ENCODE data around the gene EIF4E3. TPM values are rescaled to one million over a fixed set of nuclear protein-coding genes. Genes with fewer than 3 reads are reported as not detected.

EIF4E3 gene
- polyA plus RNA-seq, 1 of the 3 experiments (the other 2 are of a cell fraction): 0.67 TPM

DNA sequence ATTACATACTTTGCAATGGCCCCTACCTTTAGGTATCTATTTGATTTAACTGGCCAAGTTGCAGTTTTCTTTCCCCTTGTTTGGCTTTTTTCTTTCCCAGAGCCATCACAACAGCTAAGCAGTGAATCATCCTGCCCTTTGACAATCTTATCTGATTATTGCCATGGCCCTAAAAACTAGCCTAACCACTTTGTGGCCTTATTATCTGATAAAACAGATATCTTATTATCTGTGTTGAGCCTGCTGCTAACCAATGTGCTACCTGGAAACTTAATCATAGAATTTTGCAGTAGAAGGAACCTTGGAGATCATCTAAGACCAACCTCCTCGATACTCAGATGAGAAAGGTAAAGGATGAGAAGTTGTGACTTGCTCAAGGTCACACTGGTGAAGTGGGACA, 37.1 kb downstream of the EIF4E3 start:
- ChIA-PET POLR2A (no interaction called here), CTCF (no interaction called here)
- no peaks in the 10 kb centered on the region for H3K9me3 ChIP-seq
- H3K27ac ChIP-seq (ENCODE audit: low read depth in 2 of 2, low read length in 1 of 2): no peak overlapping the region
- no peak overlapping the region for H2AFZ ChIP-seq (ENCODE audit: low read depth)
- no peaks in the 10 kb centered on the region for H3K36me3 ChIP-seq (replicated peaks in 1 of 2; ENCODE audit: control insufficient read depth in 1 of 2, insufficient read depth in 2 of 2, low read length in 1 of 2)
- H3K9me2 ChIP-seq: no peaks in the 10 kb centered on the region
- no peak overlapping the region for H3K4me2 ChIP-seq
- no peak overlapping the region for H3K9ac ChIP-seq
- H3K79me2 ChIP-seq (ENCODE audit: insufficient read depth): no peaks in the 10 kb centered on the region
- WGBS (ENCODE audit: low lambda C conversion rate): 79% methylated on average over 1 of the region's 1 CpG
- peaks cover 0 to 2% of the 10 kb centered on the region in 2 experiments; a peak in 3 of 4 replicates for H3K4me1 ChIP-seq (ENCODE audit: control insufficient read depth in 1 of 2, insufficient read depth in 2 of 2, low read depth in 1 of 2, low read length in 1 of 2)
- DNase-seq: no peak
- no peaks in the 10 kb centered on the region for H4K20me1 ChIP-seq (ENCODE audit: insufficient read depth)
- H3F3A ChIP-seq (replicated peaks; ENCODE audit: insufficient read depth): no peaks in the 10 kb centered on the region
- no peak overlapping the region for H3K4me3 ChIP-seq (ENCODE audit: low read depth in 2 of 2, low read length in 1 of 2)
- no peaks in the 10 kb centered on the region for H3K27me3 ChIP-seq (ENCODE audit: insufficient read depth)
- TF ChIP-seq FOSL2 (IDR thresholded peaks at IDR 0.05; ENCODE audit: borderline replicate concordance, low read depth) (peak; percentile 46; the same call in 1 of the 2 replicates), YY1 (IDR thresholded peaks at IDR 0.05; ENCODE audit: low read depth) (no peak), SMC3 (IDR thresholded peaks at IDR 0.05; ENCODE audit: low read depth, low read length) (no peak), GATA2 (CRISPR knock-in tag; IDR thresholded peaks at IDR 0.05) (no peak), JUND (IDR thresholded peaks at IDR 0.05) (peak; percentile 75), RXRA (IDR thresholded peaks at IDR 0.05; ENCODE audit: borderline replicate concordance, low read depth) (peak; percentile 20; the same call in 1 of the 2 replicates), MXI1 (IDR thresholded peaks at IDR 0.05; ENCODE audit: low read depth, low read length) (no peak), EZH2phosphoT487 (IDR thresholded peaks at IDR 0.05; ENCODE audit: borderline replicate concordance, low read depth) (no peak), POLR2AphosphoS5 (IDR thresholded peaks at IDR 0.05; ENCODE audit: low read depth, low read length) (no peak), MEF2A (IDR thresholded peaks at IDR 0.05; ENCODE audit: borderline replicate concordance, low read depth) (no peak), TAF1 (IDR thresholded peaks at IDR 0.05; ENCODE audit: borderline replicate concordance, low read depth, low read length) (no peak), RAD21 (IDR thresholded peaks at IDR 0.05; ENCODE audit: low read length) (no peak), FOXM1 (IDR thresholded peaks at IDR 0.05; ENCODE audit: low read depth) (0 out of 2 replicates have a peak, but pooled peaks have one; percentile 30), TEAD4 (IDR thresholded peaks at IDR 0.05; ENCODE audit: borderline replicate concordance, insufficient read depth) (no peak), RCOR1 (IDR thresholded peaks at IDR 0.05; ENCODE audit: low read length) (no peak), GABPA (IDR thresholded peaks at IDR 0.05; ENCODE audit: low read depth) (no peak), RFX5 (IDR thresholded peaks at IDR 0.05; ENCODE audit: low read length) (no peak), NFIC (IDR thresholded peaks at IDR 0.05; ENCODE audit: borderline replicate concordance) (peak; percentile 58), SIN3A (IDR thresholded peaks at IDR 0.05; ENCODE audit: borderline replicate concordance, low read depth, low read length) (no peak), TCF12 (IDR thresholded peaks at IDR 0.05) (peak; percentile 72)
- TF ChIP-seq, protein P1, sequence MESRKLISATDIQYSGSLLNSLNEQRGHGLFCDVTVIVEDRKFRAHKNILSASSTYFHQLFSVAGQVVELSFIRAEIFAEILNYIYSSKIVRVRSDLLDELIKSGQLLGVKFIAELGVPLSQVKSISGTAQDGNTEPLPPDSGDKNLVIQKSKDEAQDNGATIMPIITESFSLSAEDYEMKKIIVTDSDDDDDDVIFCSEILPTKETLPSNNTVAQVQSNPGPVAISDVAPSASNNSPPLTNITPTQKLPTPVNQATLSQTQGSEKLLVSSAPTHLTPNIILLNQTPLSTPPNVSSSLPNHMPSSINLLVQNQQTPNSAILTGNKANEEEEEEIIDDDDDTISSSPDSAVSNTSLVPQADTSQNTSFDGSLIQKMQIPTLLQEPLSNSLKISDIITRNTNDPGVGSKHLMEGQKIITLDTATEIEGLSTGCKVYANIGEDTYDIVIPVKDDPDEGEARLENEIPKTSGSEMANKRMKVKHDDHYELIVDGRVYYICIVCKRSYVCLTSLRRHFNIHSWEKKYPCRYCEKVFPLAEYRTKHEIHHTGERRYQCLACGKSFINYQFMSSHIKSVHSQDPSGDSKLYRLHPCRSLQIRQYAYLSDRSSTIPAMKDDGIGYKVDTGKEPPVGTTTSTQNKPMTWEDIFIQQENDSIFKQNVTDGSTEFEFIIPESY (IDR thresholded peaks at IDR 0.05; ENCODE audit: borderline replicate concordance, low read depth): no peak
- TF ChIP-seq, protein P2, sequence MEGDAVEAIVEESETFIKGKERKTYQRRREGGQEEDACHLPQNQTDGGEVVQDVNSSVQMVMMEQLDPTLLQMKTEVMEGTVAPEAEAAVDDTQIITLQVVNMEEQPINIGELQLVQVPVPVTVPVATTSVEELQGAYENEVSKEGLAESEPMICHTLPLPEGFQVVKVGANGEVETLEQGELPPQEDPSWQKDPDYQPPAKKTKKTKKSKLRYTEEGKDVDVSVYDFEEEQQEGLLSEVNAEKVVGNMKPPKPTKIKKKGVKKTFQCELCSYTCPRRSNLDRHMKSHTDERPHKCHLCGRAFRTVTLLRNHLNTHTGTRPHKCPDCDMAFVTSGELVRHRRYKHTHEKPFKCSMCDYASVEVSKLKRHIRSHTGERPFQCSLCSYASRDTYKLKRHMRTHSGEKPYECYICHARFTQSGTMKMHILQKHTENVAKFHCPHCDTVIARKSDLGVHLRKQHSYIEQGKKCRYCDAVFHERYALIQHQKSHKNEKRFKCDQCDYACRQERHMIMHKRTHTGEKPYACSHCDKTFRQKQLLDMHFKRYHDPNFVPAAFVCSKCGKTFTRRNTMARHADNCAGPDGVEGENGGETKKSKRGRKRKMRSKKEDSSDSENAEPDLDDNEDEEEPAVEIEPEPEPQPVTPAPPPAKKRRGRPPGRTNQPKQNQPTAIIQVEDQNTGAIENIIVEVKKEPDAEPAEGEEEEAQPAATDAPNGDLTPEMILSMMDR (IDR thresholded peaks at IDR 0.05): no peak
- TF ChIP-seq, protein P3, sequence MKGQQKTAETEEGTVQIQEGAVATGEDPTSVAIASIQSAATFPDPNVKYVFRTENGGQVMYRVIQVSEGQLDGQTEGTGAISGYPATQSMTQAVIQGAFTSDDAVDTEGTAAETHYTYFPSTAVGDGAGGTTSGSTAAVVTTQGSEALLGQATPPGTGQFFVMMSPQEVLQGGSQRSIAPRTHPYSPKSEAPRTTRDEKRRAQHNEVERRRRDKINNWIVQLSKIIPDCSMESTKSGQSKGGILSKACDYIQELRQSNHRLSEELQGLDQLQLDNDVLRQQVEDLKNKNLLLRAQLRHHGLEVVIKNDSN (IDR thresholded peaks at IDR 0.05; ENCODE audit: borderline replicate concordance, low read depth): no peak
- TF ChIP-seq, protein P4, sequence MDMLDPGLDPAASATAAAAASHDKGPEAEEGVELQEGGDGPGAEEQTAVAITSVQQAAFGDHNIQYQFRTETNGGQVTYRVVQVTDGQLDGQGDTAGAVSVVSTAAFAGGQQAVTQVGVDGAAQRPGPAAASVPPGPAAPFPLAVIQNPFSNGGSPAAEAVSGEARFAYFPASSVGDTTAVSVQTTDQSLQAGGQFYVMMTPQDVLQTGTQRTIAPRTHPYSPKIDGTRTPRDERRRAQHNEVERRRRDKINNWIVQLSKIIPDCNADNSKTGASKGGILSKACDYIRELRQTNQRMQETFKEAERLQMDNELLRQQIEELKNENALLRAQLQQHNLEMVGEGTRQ (IDR thresholded peaks at IDR 0.05; ENCODE audit: borderline replicate concordance, low read depth, low read length): no peak
- TF ChIP-seq, protein P5, sequence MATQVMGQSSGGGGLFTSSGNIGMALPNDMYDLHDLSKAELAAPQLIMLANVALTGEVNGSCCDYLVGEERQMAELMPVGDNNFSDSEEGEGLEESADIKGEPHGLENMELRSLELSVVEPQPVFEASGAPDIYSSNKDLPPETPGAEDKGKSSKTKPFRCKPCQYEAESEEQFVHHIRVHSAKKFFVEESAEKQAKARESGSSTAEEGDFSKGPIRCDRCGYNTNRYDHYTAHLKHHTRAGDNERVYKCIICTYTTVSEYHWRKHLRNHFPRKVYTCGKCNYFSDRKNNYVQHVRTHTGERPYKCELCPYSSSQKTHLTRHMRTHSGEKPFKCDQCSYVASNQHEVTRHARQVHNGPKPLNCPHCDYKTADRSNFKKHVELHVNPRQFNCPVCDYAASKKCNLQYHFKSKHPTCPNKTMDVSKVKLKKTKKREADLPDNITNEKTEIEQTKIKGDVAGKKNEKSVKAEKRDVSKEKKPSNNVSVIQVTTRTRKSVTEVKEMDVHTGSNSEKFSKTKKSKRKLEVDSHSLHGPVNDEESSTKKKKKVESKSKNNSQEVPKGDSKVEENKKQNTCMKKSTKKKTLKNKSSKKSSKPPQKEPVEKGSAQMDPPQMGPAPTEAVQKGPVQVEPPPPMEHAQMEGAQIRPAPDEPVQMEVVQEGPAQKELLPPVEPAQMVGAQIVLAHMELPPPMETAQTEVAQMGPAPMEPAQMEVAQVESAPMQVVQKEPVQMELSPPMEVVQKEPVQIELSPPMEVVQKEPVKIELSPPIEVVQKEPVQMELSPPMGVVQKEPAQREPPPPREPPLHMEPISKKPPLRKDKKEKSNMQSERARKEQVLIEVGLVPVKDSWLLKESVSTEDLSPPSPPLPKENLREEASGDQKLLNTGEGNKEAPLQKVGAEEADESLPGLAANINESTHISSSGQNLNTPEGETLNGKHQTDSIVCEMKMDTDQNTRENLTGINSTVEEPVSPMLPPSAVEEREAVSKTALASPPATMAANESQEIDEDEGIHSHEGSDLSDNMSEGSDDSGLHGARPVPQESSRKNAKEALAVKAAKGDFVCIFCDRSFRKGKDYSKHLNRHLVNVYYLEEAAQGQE (IDR thresholded peaks at IDR 0.05; ENCODE audit: low read depth, low read length): no peak
- TF ChIP-seq, protein P6, sequence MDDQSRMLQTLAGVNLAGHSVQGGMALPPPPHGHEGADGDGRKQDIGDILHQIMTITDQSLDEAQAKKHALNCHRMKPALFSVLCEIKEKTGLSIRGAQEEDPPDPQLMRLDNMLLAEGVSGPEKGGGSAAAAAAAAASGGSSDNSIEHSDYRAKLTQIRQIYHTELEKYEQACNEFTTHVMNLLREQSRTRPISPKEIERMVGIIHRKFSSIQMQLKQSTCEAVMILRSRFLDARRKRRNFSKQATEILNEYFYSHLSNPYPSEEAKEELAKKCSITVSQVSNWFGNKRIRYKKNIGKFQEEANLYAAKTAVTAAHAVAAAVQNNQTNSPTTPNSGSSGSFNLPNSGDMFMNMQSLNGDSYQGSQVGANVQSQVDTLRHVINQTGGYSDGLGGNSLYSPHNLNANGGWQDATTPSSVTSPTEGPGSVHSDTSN (IDR thresholded peaks at IDR 0.05): peak; percentile 79

All from SK-N-SH (cell line).